HG03066 (cell line): ENCODE data around the gene SCAMP3.
"Not testable (repeated sequence)": the region's sequence is repeated elsewhere in the genome, so short reads cannot be mapped to it uniquely, and the experiment has no call there.

Experiments used
- ATAC-seq: cut with Tn5 transposase; IDR thresholded peaks from one replicate; pipeline ENCODE4 v1.9.1; 2021; ENCODE audit warnings: low read depth; ENCODE audit not compliant: unreplicated experiment

SCAMP3 gene

GRCh38 chr1:155261852-155262673 is at the start of gene SCAMP3:
Gene SCAMP3, minus strand, starts transcription at chr1:155262360. Its CDS starts 209 bp downstream, at chr1:155262151.
- peak; percentile 98 for ATAC-seq

- no peak for ATAC-seq
Observed at GRCh38 chr1:155309423-155310021, 47.4 kb upstream of the SCAMP3 start.

GRCh38 chr1:155308493-155309422 is 46.6 kb upstream of the SCAMP3 start, which contains the start of gene FDPS:
Gene FDPS, plus strand, starts transcription at chr1:155308866. Its CDS starts 924 bp downstream, at chr1:155309790.
- ATAC-seq, result peak; percentile 91

GRCh38 chr1:155307247-155307740 is 45.1 kb upstream of the SCAMP3 start:
- no peak for ATAC-seq

- no peak for ATAC-seq
Observed at GRCh38 chr1:155305881-155306391, 43.8 kb upstream of the SCAMP3 start.

GRCh38 chr1:155304558-155305063 is 42.5 kb upstream of the SCAMP3 start:
- ATAC-seq, result no peak

- ATAC-seq, result no peak
Observed at GRCh38 chr1:155301342-155301841, 39.2 kb upstream of the SCAMP3 start, which contains the start of gene PKLR. Gene PKLR, minus strand, starts transcription at chr1:155301438. Its CDS starts 43 bp downstream, at chr1:155301395.

GRCh38 chr1:155300553-155301329 is 38.6 kb upstream of the SCAMP3 start:
- no peak for ATAC-seq

GRCh38 chr1:155300024-155300423 is 37.9 kb upstream of the SCAMP3 start:
- ATAC-seq, result no peak

- ATAC-seq, result no peak
Observed at GRCh38 chr1:155297384-155297783, 35.2 kb upstream of the SCAMP3 start.

- no peak for ATAC-seq
Observed at GRCh38 chr1:155296661-155297060, 34.5 kb upstream of the SCAMP3 start.

- ATAC-seq, result no peak
Observed at GRCh38 chr1:155295942-155296267, 33.7 kb upstream of the SCAMP3 start.

- ATAC-seq, result no peak
Observed at GRCh38 chr1:155295183-155295941, 33.2 kb upstream of the SCAMP3 start.

- no peak for ATAC-seq
Observed at GRCh38 chr1:155294520-155295182, 32.5 kb upstream of the SCAMP3 start.

GRCh38 chr1:155293086-155293749 is 31.1 kb upstream of the SCAMP3 start:
- no peak for ATAC-seq

GRCh38 chr1:155291006-155291405 is 28.8 kb upstream of the SCAMP3 start:
- not testable (repeated sequence) for ATAC-seq

GRCh38 chr1:155287987-155288543 is 25.9 kb upstream of the SCAMP3 start:
- no peak for ATAC-seq
